ENCODE data around the gene PNMA6E. TPM values are rescaled to one million over a fixed set of nuclear protein-coding genes. Genes with fewer than 3 reads are reported as not detected.

PNMA6E gene
- total and polyA plus RNA-seq, 2 donors (not counting 3 experiments of a cell fraction or from before 2014, with no cell fraction given): not detected

DNA sequence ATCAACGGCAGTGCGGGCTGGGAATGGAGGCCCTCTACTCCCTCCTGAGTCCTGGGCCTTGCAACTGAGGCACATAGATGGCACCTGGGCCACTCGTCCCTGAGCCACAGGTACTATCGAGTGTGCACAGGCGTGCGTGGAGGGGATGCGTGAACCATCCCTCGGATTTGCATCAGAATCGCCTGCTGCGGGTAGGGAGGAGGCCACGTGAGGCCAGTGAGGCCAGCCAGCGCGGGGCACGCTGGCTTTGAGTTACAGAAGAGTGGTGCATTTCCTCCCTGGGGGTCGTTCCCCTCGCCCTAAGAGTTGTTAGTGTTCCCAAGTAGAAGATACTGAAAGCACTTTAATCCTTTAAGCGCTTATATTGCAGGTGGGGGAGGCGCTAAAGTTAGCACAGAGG, 20.7 kb upstream of the PNMA6E start:
- DNase-seq (ENCODE audit: low read depth, low spot score): no peak
- Histone ChIP-seq H3K79me2 (ENCODE audit: control insufficient read depth, insufficient read depth, low read length) (no peaks in the 10 kb centered on the region), H3K4me1 (ENCODE audit: control insufficient read depth, extremely low read depth, insufficient read depth, low read length) (no peaks in the 10 kb centered on the region), H3K27ac (ENCODE audit: insufficient read depth, low read depth, low read length) (no peak overlapping the region), H4K20me1 (replicated peaks; ENCODE audit: control insufficient read depth, extremely low read depth, insufficient read depth, low read length) (no peaks in the 10 kb centered on the region), H3K9me1 (replicated peaks; ENCODE audit: control insufficient read depth, extremely low read depth, insufficient read depth, low read length) (no peaks in the 10 kb centered on the region), H3K4me2 (ENCODE audit: insufficient read depth, low read length) (no peak overlapping the region), H3K9ac (replicated peaks; ENCODE audit: extremely low read depth, insufficient read depth, low read length) (no peak overlapping the region), H3K36me3 (ENCODE audit: control insufficient read depth in 2 of 2, extremely low read depth in 1 of 2, insufficient read depth in 2 of 2, low read length in 2 of 2) (no peaks in the 10 kb centered on the region), H3K4me3 (replicated peaks in 1 of 3; ENCODE audit: insufficient read depth in 1 of 3, low read depth in 1 of 3, low read length in 3 of 3) (no peak overlapping the region), H3K9me3 (replicated peaks; ENCODE audit: control insufficient read depth, insufficient read depth, low read length) (no peaks in the 10 kb centered on the region), H3K27me3 (ENCODE audit: control insufficient read depth in 2 of 2, insufficient read depth in 2 of 2, low read length in 2 of 2) (no peaks in the 10 kb centered on the region), H2AFZ (ENCODE audit: low read depth, low read length) (no peak overlapping the region)
- intact Hi-C loops (cut with micrococcal nuclease): no loop called here
- BruUV-seq (replicated peaks): no TSS peak
- no peak for TF ChIP-seq FOS (IDR thresholded peaks at IDR 0.05; ENCODE audit: borderline replicate concordance, insufficient read depth, low read length)
- no peak for TF ChIP-seq GATA2 (IDR thresholded peaks at IDR 0.05; ENCODE audit: insufficient read depth, insufficient read length, low read depth, low read length)
- no peak for TF ChIP-seq MYC (IDR thresholded peaks at IDR 0.05; ENCODE audit: low read depth, low read length)
- TF ChIP-seq, protein P1, sequence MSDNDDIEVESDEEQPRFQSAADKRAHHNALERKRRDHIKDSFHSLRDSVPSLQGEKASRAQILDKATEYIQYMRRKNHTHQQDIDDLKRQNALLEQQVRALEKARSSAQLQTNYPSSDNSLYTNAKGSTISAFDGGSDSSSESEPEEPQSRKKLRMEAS (IDR thresholded peaks at IDR 0.05; ENCODE audit: insufficient read depth, insufficient read length): no peak
- TF ChIP-seq POLR2AphosphoS5 (IDR thresholded peaks at IDR 0.05; ENCODE audit: insufficient read depth, low read depth, low read length): no peak
- TF ChIP-seq EZH2 (IDR thresholded peaks at IDR 0.05; ENCODE audit: borderline replicate concordance, low read depth, low read length, severe bottlenecking): no peak
- TF ChIP-seq JUN (IDR thresholded peaks at IDR 0.05; ENCODE audit: borderline replicate concordance, insufficient read depth, insufficient read length, low read depth): no peak
- TF ChIP-seq POLR2A (IDR thresholded peaks at IDR 0.05; ENCODE audit: low read depth, low read length): no peak
- TF ChIP-seq, protein P2, sequence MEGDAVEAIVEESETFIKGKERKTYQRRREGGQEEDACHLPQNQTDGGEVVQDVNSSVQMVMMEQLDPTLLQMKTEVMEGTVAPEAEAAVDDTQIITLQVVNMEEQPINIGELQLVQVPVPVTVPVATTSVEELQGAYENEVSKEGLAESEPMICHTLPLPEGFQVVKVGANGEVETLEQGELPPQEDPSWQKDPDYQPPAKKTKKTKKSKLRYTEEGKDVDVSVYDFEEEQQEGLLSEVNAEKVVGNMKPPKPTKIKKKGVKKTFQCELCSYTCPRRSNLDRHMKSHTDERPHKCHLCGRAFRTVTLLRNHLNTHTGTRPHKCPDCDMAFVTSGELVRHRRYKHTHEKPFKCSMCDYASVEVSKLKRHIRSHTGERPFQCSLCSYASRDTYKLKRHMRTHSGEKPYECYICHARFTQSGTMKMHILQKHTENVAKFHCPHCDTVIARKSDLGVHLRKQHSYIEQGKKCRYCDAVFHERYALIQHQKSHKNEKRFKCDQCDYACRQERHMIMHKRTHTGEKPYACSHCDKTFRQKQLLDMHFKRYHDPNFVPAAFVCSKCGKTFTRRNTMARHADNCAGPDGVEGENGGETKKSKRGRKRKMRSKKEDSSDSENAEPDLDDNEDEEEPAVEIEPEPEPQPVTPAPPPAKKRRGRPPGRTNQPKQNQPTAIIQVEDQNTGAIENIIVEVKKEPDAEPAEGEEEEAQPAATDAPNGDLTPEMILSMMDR (IDR thresholded peaks at IDR 0.05; ENCODE audit: extremely low read depth in 1 of 2, insufficient read depth in 1 of 2, low read depth in 1 of 2, low read length in 2 of 2): no peak
- dilution Hi-C loops (cut with MboI; ENCODE audit: extremely low pct_ligation_motif_present, low sequenced_read_pairs): no loop called here
- POLR2A ChIA-PET: no interaction called here
- FAIRE-seq: no peak
- CTCF ChIA-PET: no interaction called here
